Gastrocnemius medialis (tissue), 4 donors: ENCODE measurements around the gene CKAP2.
"Not testable (repeated sequence)": the region's sequence is repeated elsewhere in the genome, so short reads cannot be mapped to it uniquely, and the experiment has no call there.

Experiments used
- CTCF ChIP-seq, 5 experiments: fragments of 450-650 bp in 3 of 5; fragments of 200-600 bp in 2 of 5; sonication (generic) in 2 of 5; IDR thresholded peaks in 4 of 5; conservative IDR thresholded peaks in 1 of 5; 1 replicate in 4 of 5; 2 replicates in 1 of 5; pipeline ENCODE4 v1.5.1; 2016 to 2019; ENCODE audit warnings: antibody characterized with exemption in 5 of 5, mild to moderate bottlenecking in 3 of 5, moderate library complexity in 3 of 5
- POLR2A ChIP-seq, 2 donors: fragments of 450-650 bp; IDR thresholded peaks; one replicate each; pipeline ENCODE4 v1.6.1; 2017; ENCODE audit warnings: antibody characterized with exemption in 2 of 2, mild to moderate bottlenecking in 2 of 2, moderate library complexity in 2 of 2

GRCh38 chr13:52491015-52491414, 35.7 kb downstream of the CKAP2 start:
- TF ChIP-seq CTCF (IDR thresholded peaks at IDR 0.05 in 4 of 5, conservative IDR thresholded peaks at IDR 0.05 in 1 of 5); POLR2A (IDR thresholded peaks at IDR 0.05): not testable (repeated sequence)
